ENCODE measurements around the gene CDRT15L2. TPM values are rescaled to one million over a fixed set of nuclear protein-coding genes. Genes with fewer than 3 reads are reported as not detected.
A peak's percentile ranks its signal among the peaks of the same experiment; 100 is the strongest.
"Not testable (repeated sequence)": the region's sequence is repeated elsewhere in the genome, so short reads cannot be mapped to it uniquely, and the experiment has no call there.

CDRT15L2 gene
- total RNA-seq, 1 experiment from 2014 or later: not detected

DNA sequence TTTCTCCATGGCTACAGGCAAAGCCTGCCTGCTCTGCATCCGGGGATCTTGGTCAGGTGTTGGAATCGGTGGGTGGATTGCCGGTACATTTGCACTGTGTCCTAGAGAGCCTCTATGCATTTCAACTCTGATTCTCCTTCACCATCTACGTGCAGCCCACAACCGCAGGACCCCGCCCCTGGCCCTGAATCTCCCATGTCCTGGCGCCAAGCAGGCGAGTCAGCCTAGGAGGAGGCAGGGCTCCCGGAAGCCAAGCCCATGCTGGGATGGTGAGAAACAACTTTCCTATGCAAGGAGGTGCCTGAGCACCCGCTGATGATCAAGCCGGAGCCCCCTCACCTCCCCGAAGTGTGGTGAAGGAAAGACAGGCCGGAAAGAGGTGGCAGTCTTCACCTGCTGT is 7.9 kb upstream of the CDRT15L2 start:
- H3K4me2 ChIP-seq; BruUV-seq (replicated peaks); H3K36me3 ChIP-seq (ENCODE audit: low read depth); intact Hi-C loops (cut with micrococcal nuclease; ENCODE audit: unreplicated experiment); CTCF ChIA-PET; H3K27me3 ChIP-seq (ENCODE audit: insufficient read depth, low read depth); H3K4me3 ChIP-seq; POLR2A ChIA-PET (ENCODE audit: unreplicated experiment); H3K27ac ChIP-seq; H3K4me1 ChIP-seq (replicated peaks; ENCODE audit: insufficient read depth); H4K20me1 ChIP-seq (ENCODE audit: insufficient read depth); H3K9me2 ChIP-seq (ENCODE audit: insufficient read depth); H3F3A ChIP-seq (ENCODE audit: insufficient read depth, low read depth); H3K9me3 ChIP-seq (ENCODE audit: insufficient read depth, low read depth); H2AFZ ChIP-seq; H3K79me2 ChIP-seq (ENCODE audit: low read depth): not testable (repeated sequence)
- peak in 1 of 2 experiments; percentile 16 for DNase-seq

DNA sequence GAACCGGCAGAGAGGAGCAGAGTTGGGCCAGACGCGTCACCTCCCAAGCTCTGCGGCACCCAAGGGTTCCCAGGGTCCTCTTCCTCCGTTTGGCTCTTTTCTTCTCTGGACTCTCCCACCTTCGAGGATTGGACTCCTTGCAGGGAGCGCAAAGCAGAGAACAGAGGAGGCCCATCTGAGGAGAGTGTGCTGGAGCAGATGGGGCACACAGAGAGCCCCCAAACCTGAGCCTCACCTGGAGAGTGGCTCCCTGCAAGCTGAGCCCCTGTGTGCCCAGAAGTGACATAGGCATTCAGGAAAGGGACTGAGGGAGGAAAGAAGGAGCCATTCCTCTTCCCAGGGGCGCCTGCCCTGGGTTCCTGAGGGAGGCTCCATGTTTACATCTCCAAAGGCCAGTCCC is 6.3 kb upstream of the CDRT15L2 start:
- H3K4me1 ChIP-seq (replicated peaks; ENCODE audit: insufficient read depth); H3K9me3 ChIP-seq (ENCODE audit: insufficient read depth, low read depth); H3K4me2 ChIP-seq; H4K20me1 ChIP-seq (ENCODE audit: insufficient read depth); H3F3A ChIP-seq (ENCODE audit: insufficient read depth, low read depth); BruUV-seq (replicated peaks); H3K9me2 ChIP-seq (ENCODE audit: insufficient read depth); POLR2A ChIA-PET (ENCODE audit: unreplicated experiment); H3K27ac ChIP-seq; H3K27me3 ChIP-seq (ENCODE audit: insufficient read depth, low read depth); CTCF ChIA-PET; H3K79me2 ChIP-seq (ENCODE audit: low read depth); H3K36me3 ChIP-seq (ENCODE audit: low read depth); H2AFZ ChIP-seq; intact Hi-C loops (cut with micrococcal nuclease; ENCODE audit: unreplicated experiment); DNase-seq; H3K4me3 ChIP-seq: not testable (repeated sequence)

DNA sequence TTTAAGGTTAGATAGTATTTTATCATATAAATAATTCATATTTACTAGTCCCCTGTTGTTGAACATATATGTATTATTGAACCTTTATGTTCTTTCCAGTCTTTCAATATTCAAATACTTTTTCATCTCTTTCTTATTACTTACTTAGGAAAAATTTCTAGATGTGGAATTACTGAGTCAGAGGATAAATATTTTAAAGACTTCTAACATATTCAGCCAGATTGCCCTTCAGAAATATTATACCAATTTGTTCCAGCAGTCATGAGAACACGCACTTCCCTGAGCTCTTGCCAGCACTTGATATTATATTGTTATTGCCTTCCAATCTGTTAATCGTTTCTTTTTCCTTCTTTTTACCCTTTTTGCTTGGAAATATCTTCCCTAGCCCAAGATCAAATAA is 4.5 kb upstream of the CDRT15L2 start:
- H2AFZ ChIP-seq; H3K4me3 ChIP-seq; H3K4me1 ChIP-seq (replicated peaks; ENCODE audit: insufficient read depth); POLR2A ChIA-PET (ENCODE audit: unreplicated experiment); CTCF ChIA-PET; H3K9me2 ChIP-seq (ENCODE audit: insufficient read depth); H3K27ac ChIP-seq; H3F3A ChIP-seq (ENCODE audit: insufficient read depth, low read depth); H3K79me2 ChIP-seq (ENCODE audit: low read depth); intact Hi-C loops (cut with micrococcal nuclease; ENCODE audit: unreplicated experiment); H3K36me3 ChIP-seq (ENCODE audit: low read depth); H3K27me3 ChIP-seq (ENCODE audit: insufficient read depth, low read depth); H3K9me3 ChIP-seq (ENCODE audit: insufficient read depth, low read depth); H4K20me1 ChIP-seq (ENCODE audit: insufficient read depth); DNase-seq; BruUV-seq (replicated peaks); H3K4me2 ChIP-seq: not testable (repeated sequence)

DNA sequence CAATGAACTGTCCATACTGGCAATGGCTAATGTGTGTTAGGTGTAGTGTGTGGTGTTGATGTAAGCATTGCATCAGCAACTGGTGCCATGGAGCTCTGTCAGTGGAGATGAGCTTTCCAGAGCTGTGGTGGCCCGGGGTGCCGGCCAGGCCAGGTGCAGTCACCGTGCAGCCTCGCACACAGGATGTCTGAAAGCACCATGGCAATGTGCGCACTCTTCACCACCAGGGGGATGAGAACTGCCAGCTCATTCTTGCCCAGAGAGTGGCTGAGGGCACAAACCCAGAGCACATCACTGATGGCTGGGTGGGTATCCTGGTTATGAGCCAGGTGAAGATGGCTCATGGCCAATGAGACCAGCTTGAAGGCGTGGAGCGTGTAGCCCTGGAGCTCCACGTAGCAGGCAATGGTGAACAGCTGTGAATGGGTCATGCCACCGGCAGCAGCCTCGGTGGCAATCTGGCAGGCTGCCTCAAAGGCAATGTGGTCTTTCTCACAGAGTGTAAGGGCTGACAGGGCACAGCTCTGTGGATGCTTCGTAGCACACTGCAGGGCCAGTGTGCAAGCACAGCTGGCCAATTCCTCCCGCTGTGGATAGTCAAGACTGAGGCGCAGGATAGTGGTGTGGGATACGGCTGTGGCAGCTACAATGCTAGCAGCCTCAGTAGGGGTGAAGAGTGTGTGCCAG is 4.5 kb downstream of the CDRT15L2 start:
- H3K4me1 ChIP-seq (replicated peaks; ENCODE audit: insufficient read depth); POLR2A ChIA-PET (ENCODE audit: unreplicated experiment); H3K9me3 ChIP-seq (ENCODE audit: insufficient read depth, low read depth); H3K9me2 ChIP-seq (ENCODE audit: insufficient read depth); H2AFZ ChIP-seq; CTCF ChIA-PET; H3K4me2 ChIP-seq; H3K27me3 ChIP-seq (ENCODE audit: insufficient read depth, low read depth); H4K20me1 ChIP-seq (ENCODE audit: insufficient read depth); H3K79me2 ChIP-seq (ENCODE audit: low read depth); intact Hi-C loops (cut with micrococcal nuclease; ENCODE audit: unreplicated experiment); DNase-seq; BruUV-seq (replicated peaks); H3K4me3 ChIP-seq; H3K27ac ChIP-seq; H3F3A ChIP-seq (ENCODE audit: insufficient read depth, low read depth); H3K36me3 ChIP-seq (ENCODE audit: low read depth): not testable (repeated sequence)

DNA sequence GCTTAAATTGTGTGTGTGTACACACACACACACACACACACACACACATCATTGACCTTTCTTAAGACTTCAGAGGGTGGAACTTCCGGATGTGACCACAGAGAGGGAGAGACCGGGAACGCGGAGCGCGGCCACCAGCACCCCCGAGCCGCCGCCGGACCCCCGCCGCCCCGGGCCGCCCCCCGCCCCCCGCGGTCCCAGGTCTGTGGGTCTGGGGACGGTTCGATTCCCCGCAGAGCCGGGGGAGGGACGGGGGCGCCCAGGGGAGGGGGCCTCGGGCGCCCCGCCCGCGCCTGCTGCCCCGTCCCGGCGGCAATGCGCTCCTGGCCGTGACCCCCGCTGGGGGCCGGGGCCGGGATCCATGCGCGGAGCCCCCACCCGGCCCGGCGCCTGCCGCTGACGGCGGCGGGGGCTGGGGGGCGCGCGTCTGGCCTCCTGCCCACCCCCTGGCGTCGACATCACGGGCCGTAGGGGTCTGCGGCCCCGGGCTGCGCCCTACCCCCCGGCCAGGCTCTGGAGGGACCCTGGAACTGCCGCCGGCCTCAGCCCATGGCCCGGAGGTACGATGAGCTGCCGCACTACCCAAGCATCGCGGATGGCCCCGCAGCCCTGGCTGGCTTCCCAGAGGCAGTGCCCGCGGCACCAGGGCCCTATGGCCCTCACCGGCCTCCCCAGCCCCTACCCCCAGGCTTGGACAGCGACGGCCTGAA is 9.4 kb downstream of the CDRT15L2 start:
- H4K20me1 ChIP-seq (ENCODE audit: insufficient read depth); H3K4me2 ChIP-seq; H3K4me3 ChIP-seq; POLR2A ChIA-PET (ENCODE audit: unreplicated experiment); CTCF ChIA-PET; H3K9me2 ChIP-seq (ENCODE audit: insufficient read depth); H3K27me3 ChIP-seq (ENCODE audit: insufficient read depth, low read depth); H3K27ac ChIP-seq; BruUV-seq (replicated peaks); H2AFZ ChIP-seq; H3K9me3 ChIP-seq (ENCODE audit: insufficient read depth, low read depth); H3K36me3 ChIP-seq (ENCODE audit: low read depth); DNase-seq; H3K79me2 ChIP-seq (ENCODE audit: low read depth); intact Hi-C loops (cut with micrococcal nuclease; ENCODE audit: unreplicated experiment); H3F3A ChIP-seq (ENCODE audit: insufficient read depth, low read depth); H3K4me1 ChIP-seq (replicated peaks; ENCODE audit: insufficient read depth): not testable (repeated sequence)

DNA sequence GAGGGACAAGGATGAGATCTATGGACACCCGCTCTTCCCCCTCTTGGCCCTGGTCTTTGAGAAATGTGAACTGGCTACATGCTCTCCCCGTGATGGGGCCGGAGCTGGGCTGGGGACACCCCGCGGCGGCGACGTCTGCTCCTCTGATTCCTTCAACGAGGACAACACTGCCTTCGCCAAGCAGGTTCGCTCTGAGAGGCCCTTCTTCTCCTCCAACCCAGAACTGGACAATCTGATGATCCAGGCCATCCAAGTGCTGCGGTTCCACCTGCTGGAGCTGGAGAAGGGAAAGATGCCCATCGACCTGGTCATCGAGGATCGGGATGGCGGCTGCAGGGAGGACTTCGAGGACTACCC is 9.9 kb downstream of the CDRT15L2 start:
- TSS peak; percentile 75 for BruUV-seq (replicated peaks)
- H3K9me3 ChIP-seq (ENCODE audit: insufficient read depth, low read depth); H4K20me1 ChIP-seq (ENCODE audit: insufficient read depth); H3K4me2 ChIP-seq; DNase-seq; H3K79me2 ChIP-seq (ENCODE audit: low read depth); H3K4me1 ChIP-seq (replicated peaks; ENCODE audit: insufficient read depth); H2AFZ ChIP-seq; H3K4me3 ChIP-seq; CTCF ChIA-PET; intact Hi-C loops (cut with micrococcal nuclease; ENCODE audit: unreplicated experiment); H3K27me3 ChIP-seq (ENCODE audit: insufficient read depth, low read depth); H3K36me3 ChIP-seq (ENCODE audit: low read depth); H3K27ac ChIP-seq; POLR2A ChIA-PET (ENCODE audit: unreplicated experiment); H3F3A ChIP-seq (ENCODE audit: insufficient read depth, low read depth); H3K9me2 ChIP-seq (ENCODE audit: insufficient read depth): not testable (repeated sequence)

DNA sequence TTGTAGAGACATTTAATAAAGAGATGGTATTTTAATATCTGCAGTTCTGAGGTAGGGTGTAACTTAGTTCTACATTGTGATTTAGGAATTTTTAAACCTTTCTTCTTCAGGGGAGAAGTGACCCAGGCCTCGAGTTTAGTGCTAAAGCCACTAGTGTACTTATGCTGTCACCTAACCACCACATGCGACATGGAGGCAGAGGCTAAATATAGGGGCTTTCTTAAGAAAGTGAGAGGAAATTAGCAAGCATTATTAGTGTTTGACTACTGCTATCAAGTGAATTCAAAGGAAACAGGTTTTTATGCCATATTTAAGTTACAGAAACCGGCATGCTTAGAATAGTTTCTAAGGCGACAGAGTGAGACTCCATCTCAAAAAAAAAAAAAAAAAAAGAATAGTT is 11.5 kb downstream of the CDRT15L2 start:
- BruUV-seq (replicated peaks); CTCF ChIA-PET: not testable (repeated sequence)

More for the DNA sequence above, 11.5 kb downstream of the CDRT15L2 start:
- H3K4me1 ChIP-seq (replicated peaks; ENCODE audit: insufficient read depth); H3K4me3 ChIP-seq; H3K27me3 ChIP-seq (ENCODE audit: insufficient read depth, low read depth); H3K9me3 ChIP-seq (ENCODE audit: insufficient read depth, low read depth); H3K79me2 ChIP-seq (ENCODE audit: low read depth); H3F3A ChIP-seq (ENCODE audit: insufficient read depth, low read depth); DNase-seq; H3K4me2 ChIP-seq; H3K27ac ChIP-seq; H3K9me2 ChIP-seq (ENCODE audit: insufficient read depth); H4K20me1 ChIP-seq (ENCODE audit: insufficient read depth); H2AFZ ChIP-seq; intact Hi-C loops (cut with micrococcal nuclease; ENCODE audit: unreplicated experiment); POLR2A ChIA-PET (ENCODE audit: unreplicated experiment); H3K36me3 ChIP-seq (ENCODE audit: low read depth): not testable (repeated sequence)

Measured in PC-9 (cell line).